Measurements from ENCODE around the gene QTRT2.

The QTRT2 gene

DNA sequence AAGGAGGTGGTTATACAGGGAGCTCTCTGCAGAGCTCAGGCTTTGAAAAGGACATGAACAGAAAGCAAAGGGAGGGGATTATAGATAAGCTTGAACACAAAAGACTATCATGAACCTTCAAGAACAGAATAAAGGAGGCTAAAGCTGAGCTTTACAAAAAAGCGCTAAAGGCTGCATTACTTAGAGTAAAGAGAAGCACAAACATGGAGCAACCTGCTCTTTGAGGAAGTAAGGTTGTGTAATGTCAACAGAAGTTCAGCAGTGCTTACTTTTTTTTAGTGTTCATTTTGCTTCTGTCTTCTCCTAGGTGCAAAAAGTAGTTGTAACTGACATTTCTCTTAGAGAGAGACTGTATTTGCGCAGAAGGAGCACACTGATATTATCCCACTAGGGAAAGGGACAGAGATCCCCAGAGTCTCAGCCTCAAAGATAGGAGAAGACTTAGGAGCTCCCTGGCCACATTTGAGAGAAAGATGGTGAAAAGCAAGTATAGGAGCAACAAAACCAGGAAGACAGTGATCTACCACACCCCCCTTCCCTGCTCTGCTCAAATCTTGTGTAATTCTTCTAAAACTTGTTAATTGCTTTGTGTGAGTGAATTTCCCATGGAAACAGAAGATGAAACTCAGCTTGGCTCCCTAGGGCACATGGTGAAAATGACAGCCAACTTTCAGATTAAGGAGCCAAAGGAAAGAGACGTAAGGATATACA, 54.7 kb downstream of the QTRT2 start:
- DNase-seq (ENCODE audit: low read depth, low spot score) = no peak
- in situ Hi-C loops (cut with HindIII; ENCODE audit: low sequenced_read_pairs) = no loop called here
- no peak overlapping the region for H3K4me3 ChIP-seq (ENCODE audit: low read depth, low read length)
- TF ChIP-seq, protein P1, sequence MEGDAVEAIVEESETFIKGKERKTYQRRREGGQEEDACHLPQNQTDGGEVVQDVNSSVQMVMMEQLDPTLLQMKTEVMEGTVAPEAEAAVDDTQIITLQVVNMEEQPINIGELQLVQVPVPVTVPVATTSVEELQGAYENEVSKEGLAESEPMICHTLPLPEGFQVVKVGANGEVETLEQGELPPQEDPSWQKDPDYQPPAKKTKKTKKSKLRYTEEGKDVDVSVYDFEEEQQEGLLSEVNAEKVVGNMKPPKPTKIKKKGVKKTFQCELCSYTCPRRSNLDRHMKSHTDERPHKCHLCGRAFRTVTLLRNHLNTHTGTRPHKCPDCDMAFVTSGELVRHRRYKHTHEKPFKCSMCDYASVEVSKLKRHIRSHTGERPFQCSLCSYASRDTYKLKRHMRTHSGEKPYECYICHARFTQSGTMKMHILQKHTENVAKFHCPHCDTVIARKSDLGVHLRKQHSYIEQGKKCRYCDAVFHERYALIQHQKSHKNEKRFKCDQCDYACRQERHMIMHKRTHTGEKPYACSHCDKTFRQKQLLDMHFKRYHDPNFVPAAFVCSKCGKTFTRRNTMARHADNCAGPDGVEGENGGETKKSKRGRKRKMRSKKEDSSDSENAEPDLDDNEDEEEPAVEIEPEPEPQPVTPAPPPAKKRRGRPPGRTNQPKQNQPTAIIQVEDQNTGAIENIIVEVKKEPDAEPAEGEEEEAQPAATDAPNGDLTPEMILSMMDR (IDR thresholded peaks at IDR 0.05; ENCODE audit: low read depth, low read length) = no peak

GRCh38 chr3:114112696-114113095, 56.2 kb downstream of the QTRT2 start:
- DNase-seq (ENCODE audit: low read depth, low spot score) = no peak
- in situ Hi-C loops (cut with HindIII; ENCODE audit: low sequenced_read_pairs) = no loop called here
- TF ChIP-seq, protein P1 (IDR thresholded peaks at IDR 0.05; ENCODE audit: low read depth, low read length) = no peak
- no peak overlapping the region for H3K4me3 ChIP-seq (ENCODE audit: low read depth, low read length)

GRCh38 chr3:114114719-114115118, 58.2 kb downstream of the QTRT2 start:
- no peak for DNase-seq (ENCODE audit: low read depth, low spot score)
- TF ChIP-seq, protein P1 (IDR thresholded peaks at IDR 0.05; ENCODE audit: low read depth, low read length) = no peak
- in situ Hi-C loops (cut with HindIII; ENCODE audit: low sequenced_read_pairs) = no loop called here
- no peak overlapping the region for H3K4me3 ChIP-seq (ENCODE audit: low read depth, low read length)

- TF ChIP-seq, protein P1 (IDR thresholded peaks at IDR 0.05; ENCODE audit: low read depth, low read length) = no peak
- in situ Hi-C loops (cut with HindIII; ENCODE audit: low sequenced_read_pairs) = no loop called here
Observed at GRCh38 chr3:114115143-114115542, 58.6 kb downstream of the QTRT2 start.

GRCh38 chr3:114119776-114120175, 63.2 kb downstream of the QTRT2 start:
- TF ChIP-seq, protein P1 (IDR thresholded peaks at IDR 0.05; ENCODE audit: low read depth, low read length) = no peak
- no peak overlapping the region for H3K4me3 ChIP-seq (ENCODE audit: low read depth, low read length)
- peak; percentile 37 for DNase-seq (ENCODE audit: low read depth, low spot score)

More at GRCh38 chr3:114115143-114115542, 58.6 kb downstream of the QTRT2 start:
- H3K4me3 ChIP-seq (ENCODE audit: low read depth, low read length) = no peak overlapping the region
- DNase-seq (ENCODE audit: low read depth, low spot score) = no peak

GRCh38 chr3:114120211-114120610, 63.7 kb downstream of the QTRT2 start:
- in situ Hi-C loops (cut with HindIII; ENCODE audit: low sequenced_read_pairs) = no loop called here
- no peak for DNase-seq (ENCODE audit: low read depth, low spot score)
- no peak overlapping the region for H3K4me3 ChIP-seq (ENCODE audit: low read depth, low read length)
- TF ChIP-seq, protein P1 (IDR thresholded peaks at IDR 0.05; ENCODE audit: low read depth, low read length) = no peak

More at GRCh38 chr3:114119776-114120175, 63.2 kb downstream of the QTRT2 start:
- in situ Hi-C loops (cut with HindIII; ENCODE audit: low sequenced_read_pairs) = no loop called here

All from astrocyte of the spinal cord (primary cell).